Skeletal muscle cell (primary cell): ENCODE measurements around the gene C16orf95.

Experiments used
- DNase-seq: peaks from one replicate; pipeline ENCODE4 v3.0.0-alpha.2; 2010; ENCODE audit warnings: low read depth
- H3K4me3 ChIP-seq: 2 replicates; pipeline ENCODE4 v1.5.1; 2011; ENCODE audit warnings: low read depth, mild to moderate bottlenecking, control low read depth, low read length, moderate library complexity

The C16orf95 gene

GRCh38 chr16:87298857-87299465 is 18.2 kb downstream of the C16orf95 start:
- no peak overlapping the region for H3K4me3 ChIP-seq
- no peak for DNase-seq

- H3K4me3 ChIP-seq, result no peak overlapping the region
- DNase-seq, result no peak
Observed at GRCh38 chr16:87297918-87298631, 19.1 kb downstream of the C16orf95 start.

GRCh38 chr16:87297407-87297806 is 19.8 kb downstream of the C16orf95 start:
- no peak overlapping the region for H3K4me3 ChIP-seq
- no peak for DNase-seq

- DNase-seq, result no peak
- no peak overlapping the region for H3K4me3 ChIP-seq
Observed at GRCh38 chr16:87295661-87296531, 21.3 kb downstream of the C16orf95 start.

GRCh38 chr16:87295259-87295658 is 21.9 kb downstream of the C16orf95 start:
- no peak for DNase-seq
- no peak overlapping the region for H3K4me3 ChIP-seq

GRCh38 chr16:87293990-87294389 is 23.2 kb downstream of the C16orf95 start:
- no peak for DNase-seq

GRCh38 chr16:87291944-87292343 is 25.2 kb downstream of the C16orf95 start:
- H3K4me3 ChIP-seq, result no peak overlapping the region
- DNase-seq, result no peak

More at GRCh38 chr16:87293990-87294389, 23.2 kb downstream of the C16orf95 start:
- H3K4me3 ChIP-seq, result no peak overlapping the region

- H3K4me3 ChIP-seq, result no peak overlapping the region
- peak; percentile 60 for DNase-seq
Observed at GRCh38 chr16:87288753-87289362, 28.3 kb downstream of the C16orf95 start.

- no peak for DNase-seq
- no peak overlapping the region for H3K4me3 ChIP-seq
Observed at GRCh38 chr16:87286839-87287626, 30.2 kb downstream of the C16orf95 start.

- DNase-seq, result no peak
- H3K4me3 ChIP-seq, result no peak overlapping the region
Observed at GRCh38 chr16:87284183-87284582, 33.0 kb downstream of the C16orf95 start.

- H3K4me3 ChIP-seq, result no peak overlapping the region
- no peak for DNase-seq
Observed at GRCh38 chr16:87279094-87279658, 38.0 kb downstream of the C16orf95 start.

- H3K4me3 ChIP-seq, result no peak overlapping the region
- DNase-seq, result peak; percentile 41
Observed at GRCh38 chr16:87278191-87279093, 38.8 kb downstream of the C16orf95 start.

- no peak for DNase-seq
Observed at GRCh38 chr16:87276924-87277323, 40.3 kb downstream of the C16orf95 start.

GRCh38 chr16:87276091-87276701 is 41.0 kb downstream of the C16orf95 start:
- DNase-seq, result no peak
- no peak overlapping the region for H3K4me3 ChIP-seq

More at GRCh38 chr16:87276924-87277323, 40.3 kb downstream of the C16orf95 start:
- H3K4me3 ChIP-seq, result no peak overlapping the region

- DNase-seq, result no peak
Observed at GRCh38 chr16:87274794-87275193, 42.4 kb downstream of the C16orf95 start.

GRCh38 chr16:87273471-87274030 is 43.6 kb downstream of the C16orf95 start:
- no peak overlapping the region for H3K4me3 ChIP-seq
- no peak for DNase-seq

More at GRCh38 chr16:87274794-87275193, 42.4 kb downstream of the C16orf95 start:
- no peak overlapping the region for H3K4me3 ChIP-seq

- no peak for DNase-seq
- H3K4me3 ChIP-seq, result no peak overlapping the region
Observed at GRCh38 chr16:87271256-87271655, 45.9 kb downstream of the C16orf95 start.
